Measurements from ENCODE around the gene ABTB1.

Gene ABTB1

GRCh38 chr3:127666676-127667075 lies 6.1 kb upstream of the ABTB1 start:
- H3K4me3 ChIP-seq (ENCODE audit: low read depth, low read length): no peak overlapping the region
- TF ChIP-seq, protein P1, sequence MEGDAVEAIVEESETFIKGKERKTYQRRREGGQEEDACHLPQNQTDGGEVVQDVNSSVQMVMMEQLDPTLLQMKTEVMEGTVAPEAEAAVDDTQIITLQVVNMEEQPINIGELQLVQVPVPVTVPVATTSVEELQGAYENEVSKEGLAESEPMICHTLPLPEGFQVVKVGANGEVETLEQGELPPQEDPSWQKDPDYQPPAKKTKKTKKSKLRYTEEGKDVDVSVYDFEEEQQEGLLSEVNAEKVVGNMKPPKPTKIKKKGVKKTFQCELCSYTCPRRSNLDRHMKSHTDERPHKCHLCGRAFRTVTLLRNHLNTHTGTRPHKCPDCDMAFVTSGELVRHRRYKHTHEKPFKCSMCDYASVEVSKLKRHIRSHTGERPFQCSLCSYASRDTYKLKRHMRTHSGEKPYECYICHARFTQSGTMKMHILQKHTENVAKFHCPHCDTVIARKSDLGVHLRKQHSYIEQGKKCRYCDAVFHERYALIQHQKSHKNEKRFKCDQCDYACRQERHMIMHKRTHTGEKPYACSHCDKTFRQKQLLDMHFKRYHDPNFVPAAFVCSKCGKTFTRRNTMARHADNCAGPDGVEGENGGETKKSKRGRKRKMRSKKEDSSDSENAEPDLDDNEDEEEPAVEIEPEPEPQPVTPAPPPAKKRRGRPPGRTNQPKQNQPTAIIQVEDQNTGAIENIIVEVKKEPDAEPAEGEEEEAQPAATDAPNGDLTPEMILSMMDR (IDR thresholded peaks at IDR 0.05; ENCODE audit: control insufficient read depth, extremely low read depth, insufficient read depth): no peak
- no peak for DNase-seq (ENCODE audit: low read depth)

GRCh38 chr3:127667119-127667681 lies 5.6 kb upstream of the ABTB1 start:
- DNase-seq (ENCODE audit: low read depth): no peak
- TF ChIP-seq, protein P1 (IDR thresholded peaks at IDR 0.05; ENCODE audit: control insufficient read depth, extremely low read depth, insufficient read depth): no peak
- H3K4me3 ChIP-seq (ENCODE audit: low read depth, low read length): no peak overlapping the region

DNA sequence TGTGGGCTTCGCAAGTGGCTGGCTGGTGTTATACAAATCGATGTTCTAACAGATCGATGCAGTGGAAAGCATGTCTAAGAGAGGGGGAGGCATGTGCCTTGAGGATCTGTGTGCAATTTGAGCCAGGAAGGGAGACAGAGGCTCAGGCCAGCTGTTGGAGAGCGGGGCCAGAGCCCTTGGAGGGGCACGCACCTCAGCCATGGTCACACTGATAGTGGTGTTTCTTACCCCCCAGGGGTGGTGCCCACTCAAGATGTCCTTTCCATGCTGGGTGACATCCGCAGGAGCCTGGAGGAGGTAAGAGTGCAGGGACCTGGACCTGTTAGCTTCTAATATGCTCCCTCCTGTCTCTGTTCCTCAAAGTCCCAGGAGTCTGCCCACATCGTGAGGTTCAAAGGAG lies 3.8 kb upstream of the ABTB1 start:
- TF ChIP-seq, protein P1 (IDR thresholded peaks at IDR 0.05; ENCODE audit: control insufficient read depth, extremely low read depth, insufficient read depth): no peak
- no peak for DNase-seq (ENCODE audit: low read depth)
- no peak overlapping the region for H3K4me3 ChIP-seq (ENCODE audit: low read depth, low read length)

DNA sequence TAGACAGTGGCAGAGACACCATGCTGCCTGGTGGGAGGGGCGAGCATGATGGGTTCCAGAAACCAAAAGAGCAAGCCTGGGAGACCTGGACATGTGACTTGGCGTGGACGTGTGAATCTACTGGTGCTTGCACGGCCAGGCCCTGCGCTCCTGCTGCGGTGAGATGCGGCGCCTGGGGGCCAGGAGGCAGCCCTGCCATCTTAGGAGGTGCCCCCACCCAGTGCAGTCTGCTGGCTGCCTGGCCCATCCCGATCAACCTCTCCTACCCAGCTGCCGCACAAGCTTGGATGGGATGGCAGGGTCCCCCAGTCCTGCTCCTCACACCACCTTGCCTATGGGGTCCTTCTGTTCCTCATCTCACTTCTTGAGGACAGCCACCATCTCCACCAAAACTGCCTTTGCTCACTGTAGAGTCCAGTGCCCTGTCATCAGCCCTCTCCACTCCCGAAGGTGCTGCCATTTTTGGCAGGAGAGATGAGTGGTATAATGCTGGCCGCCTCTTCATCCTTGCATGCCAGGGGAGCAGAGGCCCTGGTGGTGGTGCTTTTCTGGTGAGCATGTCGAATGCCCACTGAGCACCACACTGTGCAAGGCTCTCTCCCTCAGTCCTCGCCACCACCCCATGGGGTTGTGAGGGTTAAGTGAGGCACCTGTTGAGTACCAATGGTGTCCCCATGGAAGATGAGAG lies 3.1 kb upstream of the ABTB1 start:
- TF ChIP-seq, protein P1 (IDR thresholded peaks at IDR 0.05; ENCODE audit: control insufficient read depth, extremely low read depth, insufficient read depth): no peak
- no peak for DNase-seq (ENCODE audit: low read depth)
- H3K4me3 ChIP-seq (ENCODE audit: low read depth, low read length): no peak overlapping the region

DNA sequence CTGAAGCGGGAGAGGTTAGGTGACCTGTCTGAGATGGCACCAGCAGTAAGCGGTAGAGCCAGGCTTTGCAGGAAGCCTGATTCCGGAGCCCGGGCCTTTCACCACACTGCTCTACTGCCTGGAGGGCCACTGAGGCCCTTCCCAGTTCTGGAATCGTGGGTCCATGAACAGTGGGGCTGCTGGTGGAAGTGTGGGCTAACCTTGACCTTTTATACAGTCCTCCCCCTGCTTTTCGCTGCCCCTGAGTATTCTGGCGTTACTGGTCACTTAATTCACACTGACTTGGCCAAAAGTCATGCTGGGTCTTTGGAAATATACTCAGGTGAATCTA lies 2.6 kb upstream of the ABTB1 start:
- TF ChIP-seq, protein P1 (IDR thresholded peaks at IDR 0.05; ENCODE audit: control insufficient read depth, extremely low read depth, insufficient read depth): no peak
- DNase-seq (ENCODE audit: low read depth): no peak
- no peak overlapping the region for H3K4me3 ChIP-seq (ENCODE audit: low read depth, low read length)

DNA sequence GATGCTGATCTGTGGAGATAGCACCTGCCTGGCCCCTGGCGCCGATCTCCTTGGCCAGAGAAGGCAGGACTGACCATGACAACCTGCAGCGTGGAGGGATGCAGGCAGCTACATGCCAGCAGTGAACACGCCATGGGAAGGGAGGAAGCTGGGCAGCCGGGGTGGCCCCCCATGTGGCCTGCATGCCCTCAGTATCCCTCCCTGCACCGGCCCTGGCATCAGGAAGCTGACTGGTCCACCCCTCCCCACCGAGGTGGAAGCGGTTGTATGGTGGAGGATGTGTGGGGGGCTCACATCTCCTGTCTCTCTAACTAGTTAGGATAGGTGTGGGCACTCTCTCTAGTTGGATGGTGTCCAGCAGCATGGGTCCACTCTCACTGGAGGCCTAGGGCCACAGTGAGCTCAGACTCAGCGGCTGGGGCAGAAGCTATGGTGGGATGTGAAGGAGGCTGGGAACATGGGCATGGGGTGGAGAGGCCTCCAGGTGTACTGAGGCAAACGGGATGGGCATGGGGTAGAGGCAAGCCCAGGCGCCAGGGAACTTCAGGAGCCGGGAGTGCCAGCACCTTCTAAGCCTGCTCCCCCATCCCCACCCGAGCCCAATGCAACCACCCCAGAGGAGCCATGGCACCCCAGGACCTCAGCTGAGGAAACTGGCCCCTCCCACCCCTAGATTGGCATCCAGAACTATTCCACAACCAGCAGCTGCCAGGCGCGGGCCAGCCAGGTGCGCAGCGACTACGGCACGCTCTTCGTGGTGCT lies 1.8 kb upstream of the ABTB1 start:
- no peak for DNase-seq (ENCODE audit: low read depth)
- TF ChIP-seq, protein P1 (IDR thresholded peaks at IDR 0.05; ENCODE audit: control insufficient read depth, extremely low read depth, insufficient read depth): no peak
- H3K4me3 ChIP-seq (ENCODE audit: low read depth, low read length): no peak overlapping the region

Data from LNCaP clone FGC (cell line).